ENCODE measurements around the gene FYB1.

- TF ChIP-seq POLR2A (IDR thresholded peaks at IDR 0.05): no peak
- TF ChIP-seq CTCF (IDR thresholded peaks at IDR 0.05): no peak
- TF ChIP-seq EP300 (IDR thresholded peaks at IDR 0.05): no peak
These were observed 87.3 kb downstream of the FYB1 start for GRCh38 chr5:39132128-39132447.
